Measurements from ENCODE around the gene SEMA5A.

Gene SEMA5A

GRCh38 chr5:9222054-9222976, 323.6 kb downstream of the SEMA5A start:
- Histone ChIP-seq H3K27ac (ENCODE audit: low read length) (no peak overlapping the region), H3K36me3 (ENCODE audit: control insufficient read depth in 1 of 2, insufficient read depth in 2 of 2, low read length in 2 of 2) (no peaks in the 10 kb centered on the region), H3K4me1 (ENCODE audit: control insufficient read depth in 1 of 2, insufficient read depth in 2 of 2, low read length in 2 of 2) (no peaks in the 10 kb centered on the region), H3K9me3 (ENCODE audit: control insufficient read depth in 1 of 2, low read length in 2 of 2) (no peaks in the 10 kb centered on the region), H3K4me3 (ENCODE audit: low read depth in 1 of 2, low read length in 2 of 2) (no peak overlapping the region), H3K27me3 (ENCODE audit: low read depth, low read length) (no peaks in the 10 kb centered on the region)

- H3K27ac ChIP-seq (ENCODE audit: low read length): no peak overlapping the region
- H3K9me3 ChIP-seq (ENCODE audit: control insufficient read depth in 1 of 2, low read length in 2 of 2): no peaks in the 10 kb centered on the region
- no peaks in the 10 kb centered on the region for H3K36me3 ChIP-seq (ENCODE audit: control insufficient read depth in 1 of 2, insufficient read depth in 2 of 2, low read length in 2 of 2)
- no peaks in the 10 kb centered on the region for H3K4me1 ChIP-seq (ENCODE audit: control insufficient read depth in 1 of 2, insufficient read depth in 2 of 2, low read length in 2 of 2)
- no peak overlapping the region for H3K4me3 ChIP-seq (ENCODE audit: low read depth in 1 of 2, low read length in 2 of 2)
- no peaks in the 10 kb centered on the region for H3K27me3 ChIP-seq (ENCODE audit: low read depth, low read length)
These were observed 327.5 kb downstream of the SEMA5A start for GRCh38 chr5:9218358-9218757.

- Histone ChIP-seq H3K4me1 (ENCODE audit: control insufficient read depth in 1 of 2, insufficient read depth in 2 of 2, low read length in 2 of 2) (no peaks in the 10 kb centered on the region), H3K9me3 (ENCODE audit: control insufficient read depth in 1 of 2, low read length in 2 of 2) (no peaks in the 10 kb centered on the region), H3K36me3 (ENCODE audit: control insufficient read depth in 1 of 2, insufficient read depth in 2 of 2, low read length in 2 of 2) (no peaks in the 10 kb centered on the region), H3K27ac (ENCODE audit: low read length) (no peak overlapping the region), H3K27me3 (ENCODE audit: low read depth, low read length) (no peaks in the 10 kb centered on the region), H3K4me3 (ENCODE audit: low read depth in 1 of 2, low read length in 2 of 2) (no peak overlapping the region)
These were observed 333.3 kb downstream of the SEMA5A start for GRCh38 chr5:9212605-9213004.

GRCh38 chr5:9209846-9210492, 335.9 kb downstream of the SEMA5A start:
- Histone ChIP-seq H3K36me3 (ENCODE audit: control insufficient read depth in 1 of 2, insufficient read depth in 2 of 2, low read length in 2 of 2) (no peaks in the 10 kb centered on the region), H3K4me3 (ENCODE audit: low read depth in 1 of 2, low read length in 2 of 2) (no peak overlapping the region), H3K9me3 (ENCODE audit: control insufficient read depth in 1 of 2, low read length in 2 of 2) (no peaks in the 10 kb centered on the region), H3K27ac (ENCODE audit: low read length) (no peak overlapping the region), H3K27me3 (ENCODE audit: low read depth, low read length) (no peaks in the 10 kb centered on the region), H3K4me1 (ENCODE audit: control insufficient read depth in 1 of 2, insufficient read depth in 2 of 2, low read length in 2 of 2) (no peaks in the 10 kb centered on the region)

- Histone ChIP-seq H3K27ac (ENCODE audit: low read length) (no peak overlapping the region), H3K4me3 (ENCODE audit: low read depth in 1 of 2, low read length in 2 of 2) (no peak overlapping the region), H3K27me3 (ENCODE audit: low read depth, low read length) (no peaks in the 10 kb centered on the region), H3K36me3 (ENCODE audit: control insufficient read depth in 1 of 2, insufficient read depth in 2 of 2, low read length in 2 of 2) (no peaks in the 10 kb centered on the region), H3K9me3 (ENCODE audit: control insufficient read depth in 1 of 2, low read length in 2 of 2) (no peaks in the 10 kb centered on the region), H3K4me1 (ENCODE audit: control insufficient read depth in 1 of 2, insufficient read depth in 2 of 2, low read length in 2 of 2) (no peaks in the 10 kb centered on the region)
These were observed 338.0 kb downstream of the SEMA5A start for GRCh38 chr5:9207817-9208418.

- no peaks in the 10 kb centered on the region for H3K27me3 ChIP-seq (ENCODE audit: low read depth, low read length)
- no peaks in the 10 kb centered on the region for H3K9me3 ChIP-seq (ENCODE audit: control insufficient read depth in 1 of 2, low read length in 2 of 2)
- H3K4me3 ChIP-seq (ENCODE audit: low read depth in 1 of 2, low read length in 2 of 2): no peak overlapping the region
- no peak overlapping the region for H3K27ac ChIP-seq (ENCODE audit: low read length)
- no peaks in the 10 kb centered on the region for H3K4me1 ChIP-seq (ENCODE audit: control insufficient read depth in 1 of 2, insufficient read depth in 2 of 2, low read length in 2 of 2)
- no peaks in the 10 kb centered on the region for H3K36me3 ChIP-seq (ENCODE audit: control insufficient read depth in 1 of 2, insufficient read depth in 2 of 2, low read length in 2 of 2)
These were observed 343.2 kb downstream of the SEMA5A start for GRCh38 chr5:9202636-9203035.

GRCh38 chr5:9201761-9202160, 344.1 kb downstream of the SEMA5A start:
- Histone ChIP-seq H3K27me3 (ENCODE audit: low read depth, low read length) (no peaks in the 10 kb centered on the region), H3K4me1 (ENCODE audit: control insufficient read depth in 1 of 2, insufficient read depth in 2 of 2, low read length in 2 of 2) (no peaks in the 10 kb centered on the region), H3K36me3 (ENCODE audit: control insufficient read depth in 1 of 2, insufficient read depth in 2 of 2, low read length in 2 of 2) (no peaks in the 10 kb centered on the region), H3K4me3 (ENCODE audit: low read depth in 1 of 2, low read length in 2 of 2) (no peak overlapping the region), H3K27ac (ENCODE audit: low read length) (no peak overlapping the region), H3K9me3 (ENCODE audit: control insufficient read depth in 1 of 2, low read length in 2 of 2) (no peaks in the 10 kb centered on the region)

GRCh38 chr5:9201011-9201410, 344.9 kb downstream of the SEMA5A start:
- Histone ChIP-seq H3K9me3 (ENCODE audit: control insufficient read depth in 1 of 2, low read length in 2 of 2) (no peaks in the 10 kb centered on the region), H3K36me3 (ENCODE audit: control insufficient read depth in 1 of 2, insufficient read depth in 2 of 2, low read length in 2 of 2) (no peaks in the 10 kb centered on the region), H3K4me3 (ENCODE audit: low read depth in 1 of 2, low read length in 2 of 2) (no peak overlapping the region), H3K27me3 (ENCODE audit: low read depth, low read length) (no peaks in the 10 kb centered on the region), H3K27ac (ENCODE audit: low read length) (no peak overlapping the region), H3K4me1 (ENCODE audit: control insufficient read depth in 1 of 2, insufficient read depth in 2 of 2, low read length in 2 of 2) (no peaks in the 10 kb centered on the region)

- H3K4me1 ChIP-seq (ENCODE audit: control insufficient read depth in 1 of 2, insufficient read depth in 2 of 2, low read length in 2 of 2): no peaks in the 10 kb centered on the region
- H3K4me3 ChIP-seq (ENCODE audit: low read depth in 1 of 2, low read length in 2 of 2): no peak overlapping the region
- no peaks in the 10 kb centered on the region for H3K9me3 ChIP-seq (ENCODE audit: control insufficient read depth in 1 of 2, low read length in 2 of 2)
- no peaks in the 10 kb centered on the region for H3K36me3 ChIP-seq (ENCODE audit: control insufficient read depth in 1 of 2, insufficient read depth in 2 of 2, low read length in 2 of 2)
- no peaks in the 10 kb centered on the region for H3K27me3 ChIP-seq (ENCODE audit: low read depth, low read length)
- no peak overlapping the region for H3K27ac ChIP-seq (ENCODE audit: low read length)
These were observed 347.5 kb downstream of the SEMA5A start for GRCh38 chr5:9198394-9198793.

- Histone ChIP-seq H3K4me1 (ENCODE audit: control insufficient read depth in 1 of 2, insufficient read depth in 2 of 2, low read length in 2 of 2) (no peaks in the 10 kb centered on the region), H3K27me3 (ENCODE audit: low read depth, low read length) (no peaks in the 10 kb centered on the region), H3K36me3 (ENCODE audit: control insufficient read depth in 1 of 2, insufficient read depth in 2 of 2, low read length in 2 of 2) (no peaks in the 10 kb centered on the region), H3K27ac (ENCODE audit: low read length) (no peak overlapping the region), H3K4me3 (ENCODE audit: low read depth in 1 of 2, low read length in 2 of 2) (no peak overlapping the region), H3K9me3 (ENCODE audit: control insufficient read depth in 1 of 2, low read length in 2 of 2) (no peaks in the 10 kb centered on the region)
These were observed 348.0 kb downstream of the SEMA5A start for GRCh38 chr5:9197881-9198260.

- Histone ChIP-seq H3K4me3 (ENCODE audit: low read depth in 1 of 2, low read length in 2 of 2) (no peak overlapping the region), H3K36me3 (ENCODE audit: control insufficient read depth in 1 of 2, insufficient read depth in 2 of 2, low read length in 2 of 2) (no peaks in the 10 kb centered on the region)
These were observed 349.3 kb downstream of the SEMA5A start for GRCh38 chr5:9196403-9197227.

More at GRCh38 chr5:9196403-9197227, 349.3 kb downstream of the SEMA5A start:
- Histone ChIP-seq H3K27me3 (ENCODE audit: low read depth, low read length) (no peaks in the 10 kb centered on the region), H3K27ac (ENCODE audit: low read length) (no peak overlapping the region), H3K9me3 (ENCODE audit: control insufficient read depth in 1 of 2, low read length in 2 of 2) (no peaks in the 10 kb centered on the region), H3K4me1 (ENCODE audit: control insufficient read depth in 1 of 2, insufficient read depth in 2 of 2, low read length in 2 of 2) (no peaks in the 10 kb centered on the region)
